ENCODE data around the gene HBEGF.

HBEGF gene

DNA sequence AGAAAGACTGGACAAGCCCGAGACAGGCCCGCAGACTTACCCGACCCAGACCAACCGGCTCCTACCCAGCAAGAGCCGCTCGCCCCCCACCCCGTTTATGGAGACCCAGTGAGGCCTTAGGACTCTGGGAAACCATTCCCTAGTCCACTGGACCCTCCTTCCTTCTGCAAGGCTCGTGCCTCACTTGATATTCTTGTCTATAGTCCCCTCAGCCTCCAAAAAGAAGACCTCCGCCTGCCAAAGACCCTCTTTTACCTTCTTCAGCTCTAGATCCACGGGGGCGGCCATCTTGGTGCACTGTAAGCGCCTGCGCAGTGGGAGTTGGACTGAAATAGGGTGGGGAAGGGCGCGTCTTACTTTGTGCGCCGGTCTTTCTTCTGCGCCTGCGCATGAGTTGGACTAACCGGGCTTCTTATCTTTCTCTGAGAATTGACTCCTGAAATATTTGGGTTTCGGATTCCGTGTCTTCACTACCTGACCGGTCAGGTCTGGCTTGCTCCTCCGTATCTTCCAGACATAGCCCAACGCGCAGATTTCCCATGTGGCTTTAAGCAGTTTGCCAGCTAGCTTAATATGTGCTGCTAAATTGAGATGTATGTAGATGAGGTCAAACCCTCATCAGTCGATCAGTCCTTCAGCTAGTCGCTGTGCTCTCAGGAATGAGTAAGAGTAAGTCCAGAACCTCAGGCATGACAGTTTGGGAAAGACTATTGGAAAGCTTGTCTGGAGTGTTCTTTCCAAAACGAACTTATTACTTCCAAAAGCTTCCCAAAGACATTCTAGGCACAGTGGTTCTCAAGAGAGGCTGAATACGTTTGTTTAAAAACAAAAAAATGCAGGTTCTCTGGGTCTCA is 43.4 kb downstream of the HBEGF start, which contains the start of gene PFDN1:
Gene PFDN1 (minus strand): TSS at position 316 of the 854 bp plus-strand sequence. CDS start 28 bp downstream, at position 288.
- Histone ChIP-seq H3K27me3 (ENCODE audit: control insufficient read depth in 1 of 2, insufficient read depth in 2 of 2, low read length in 2 of 2) (no peaks in the 10 kb centered on the region), H3K9ac (ENCODE audit: low read length in 2 of 2) (peak within 1 kb of the TSS; percentile 83 to 97), H3K4me1 (ENCODE audit: control insufficient read depth, insufficient read depth, low read length) (no peaks in the 10 kb centered on the region), H3K36me3 (ENCODE audit: control insufficient read depth in 2 of 2, insufficient read depth in 2 of 2, low read length in 2 of 2) (no peaks in the 10 kb centered on the region), H3K27ac (ENCODE audit: low read length) (peak within 1 kb of the TSS; percentile 79), H3K4me3 (ENCODE audit: low read length in 2 of 2) (peak within 1 kb of the TSS; percentile 83 to 98), H3K9me3 (ENCODE audit: control insufficient read depth in 2 of 2, low read length in 2 of 2) (no peaks in the 10 kb centered on the region)

DNA sequence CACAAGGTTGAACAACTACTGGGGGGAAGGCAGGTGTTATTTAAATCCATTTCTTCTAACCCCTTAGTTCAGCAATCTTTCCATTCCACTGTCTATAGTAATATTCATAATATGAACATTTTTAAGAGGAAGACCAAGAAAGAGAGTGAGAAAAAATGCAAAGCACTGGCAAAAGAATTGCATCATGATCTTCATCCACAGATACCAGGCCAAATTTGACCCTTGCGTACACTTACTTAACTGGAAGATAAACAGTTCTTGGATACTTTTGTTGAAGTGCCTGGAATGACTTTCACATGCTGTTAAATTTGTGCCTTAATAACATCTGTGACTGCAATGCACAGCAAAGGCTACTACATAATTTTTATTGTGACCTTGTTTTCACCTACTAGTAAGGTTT is 45.3 kb downstream of the HBEGF start:
- no peaks in the 10 kb centered on the region for H3K4me1 ChIP-seq (ENCODE audit: control insufficient read depth, insufficient read depth, low read length)
- no peak overlapping the region for H3K4me3 ChIP-seq (ENCODE audit: low read length in 2 of 2)

DNA sequence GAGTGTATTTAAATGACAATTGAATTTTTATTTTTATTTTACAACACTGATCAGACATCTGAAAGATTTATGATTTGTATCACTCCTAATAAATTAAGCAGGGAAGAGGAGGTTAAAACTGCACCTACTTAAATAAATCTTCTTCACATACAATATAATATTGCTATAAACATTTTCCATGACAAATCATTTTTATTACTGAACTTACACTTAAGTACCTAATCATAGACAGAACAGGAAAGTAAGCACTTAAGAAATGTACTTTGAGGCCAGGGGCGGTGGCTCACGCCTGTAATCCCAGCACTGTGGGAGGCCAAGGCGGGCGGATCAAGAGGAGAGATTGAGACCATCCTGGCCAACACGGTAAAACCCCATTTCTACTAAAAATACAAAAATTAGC is 47.3 kb downstream of the HBEGF start:
- Histone ChIP-seq H3K36me3 (ENCODE audit: control insufficient read depth in 2 of 2, insufficient read depth in 2 of 2, low read length in 2 of 2) (no peaks in the 10 kb centered on the region), H3K4me3 (ENCODE audit: low read length in 2 of 2) (no peak overlapping the region), H3K9ac (ENCODE audit: low read length in 2 of 2) (no peak overlapping the region), H3K4me1 (ENCODE audit: control insufficient read depth, insufficient read depth, low read length) (no peaks in the 10 kb centered on the region), H3K9me3 (ENCODE audit: control insufficient read depth in 2 of 2, low read length in 2 of 2) (no peaks in the 10 kb centered on the region), H3K27ac (ENCODE audit: low read length) (no peak overlapping the region), H3K27me3 (ENCODE audit: control insufficient read depth in 1 of 2, insufficient read depth in 2 of 2, low read length in 2 of 2) (no peaks in the 10 kb centered on the region)

More for the DNA sequence above, 45.3 kb downstream of the HBEGF start:
- H3K27ac ChIP-seq (ENCODE audit: low read length), result no peak overlapping the region
- no peaks in the 10 kb centered on the region for H3K36me3 ChIP-seq (ENCODE audit: control insufficient read depth in 2 of 2, insufficient read depth in 2 of 2, low read length in 2 of 2)
- H3K9me3 ChIP-seq (ENCODE audit: control insufficient read depth in 2 of 2, low read length in 2 of 2), result no peaks in the 10 kb centered on the region
- no peaks in the 10 kb centered on the region for H3K27me3 ChIP-seq (ENCODE audit: control insufficient read depth in 1 of 2, insufficient read depth in 2 of 2, low read length in 2 of 2)
- H3K9ac ChIP-seq (ENCODE audit: low read length in 2 of 2), result no peak overlapping the region

GRCh38 chr5:140298183-140298601 is 48.2 kb downstream of the HBEGF start:
- Histone ChIP-seq H3K36me3 (ENCODE audit: control insufficient read depth in 2 of 2, insufficient read depth in 2 of 2, low read length in 2 of 2) (no peaks in the 10 kb centered on the region), H3K9ac (ENCODE audit: low read length in 2 of 2) (no peak overlapping the region), H3K9me3 (ENCODE audit: control insufficient read depth in 2 of 2, low read length in 2 of 2) (no peaks in the 10 kb centered on the region), H3K27ac (ENCODE audit: low read length) (no peak overlapping the region), H3K27me3 (ENCODE audit: control insufficient read depth in 1 of 2, insufficient read depth in 2 of 2, low read length in 2 of 2) (no peaks in the 10 kb centered on the region), H3K4me3 (ENCODE audit: low read length in 2 of 2) (no peak overlapping the region), H3K4me1 (ENCODE audit: control insufficient read depth, insufficient read depth, low read length) (peaks cover 1% of the 10 kb centered on the region)

DNA sequence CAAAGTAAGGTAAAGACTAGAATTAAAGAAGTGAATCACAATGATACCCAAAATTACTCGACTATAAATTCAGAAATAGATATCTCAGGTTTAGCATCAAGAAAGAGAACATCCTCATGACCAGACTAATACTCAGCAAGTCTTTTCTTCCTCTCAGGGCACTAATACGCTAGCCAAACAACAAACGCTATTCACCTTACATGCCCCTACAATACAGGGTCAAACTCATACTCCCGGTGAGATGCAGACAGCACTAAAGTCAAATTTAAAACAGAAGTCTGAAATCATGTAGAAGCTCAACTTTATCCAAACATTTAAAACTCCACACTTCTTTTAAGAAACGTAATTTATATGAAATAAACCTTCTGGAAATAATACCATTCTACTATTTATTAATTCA is 49.1 kb downstream of the HBEGF start:
- Histone ChIP-seq H3K36me3 (ENCODE audit: control insufficient read depth in 2 of 2, insufficient read depth in 2 of 2, low read length in 2 of 2) (no peaks in the 10 kb centered on the region), H3K9me3 (ENCODE audit: control insufficient read depth in 2 of 2, low read length in 2 of 2) (no peaks in the 10 kb centered on the region), H3K9ac (ENCODE audit: low read length in 2 of 2) (no peak overlapping the region), H3K27ac (ENCODE audit: low read length) (no peak overlapping the region), H3K27me3 (ENCODE audit: control insufficient read depth in 1 of 2, insufficient read depth in 2 of 2, low read length in 2 of 2) (no peaks in the 10 kb centered on the region), H3K4me1 (ENCODE audit: control insufficient read depth, insufficient read depth, low read length) (peaks cover 6% of the 10 kb centered on the region), H3K4me3 (ENCODE audit: low read length in 2 of 2) (no peak overlapping the region)

DNA sequence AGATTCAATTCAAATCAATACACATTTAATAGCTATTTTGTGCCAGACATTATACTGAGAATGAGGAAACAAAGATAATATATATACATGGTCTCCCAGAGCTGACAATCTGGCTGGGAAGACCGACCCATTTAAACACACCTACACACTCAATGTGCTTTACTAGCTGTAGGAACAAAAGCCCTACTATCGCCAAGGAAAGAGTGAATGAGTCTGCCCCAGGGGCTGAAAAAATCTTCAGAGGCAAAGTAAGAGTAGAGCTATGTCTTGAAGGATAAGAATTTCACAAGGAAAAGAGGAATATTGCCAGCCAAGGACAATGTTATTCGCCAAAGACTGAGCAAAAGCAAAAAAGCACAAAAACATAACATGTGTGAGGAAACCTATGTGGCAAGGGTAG is 50.1 kb downstream of the HBEGF start:
- no peak overlapping the region for H3K9ac ChIP-seq (ENCODE audit: low read length in 2 of 2)
- peaks cover 6% of the 10 kb centered on the region for H3K4me1 ChIP-seq (ENCODE audit: control insufficient read depth, insufficient read depth, low read length)
- H3K4me3 ChIP-seq (ENCODE audit: low read length in 2 of 2), result no peak overlapping the region
- H3K27me3 ChIP-seq (ENCODE audit: control insufficient read depth in 1 of 2, insufficient read depth in 2 of 2, low read length in 2 of 2), result no peaks in the 10 kb centered on the region
- H3K36me3 ChIP-seq (ENCODE audit: control insufficient read depth in 2 of 2, insufficient read depth in 2 of 2, low read length in 2 of 2), result no peaks in the 10 kb centered on the region
- H3K27ac ChIP-seq (ENCODE audit: low read length), result no peak overlapping the region
- H3K9me3 ChIP-seq (ENCODE audit: control insufficient read depth in 2 of 2, low read length in 2 of 2), result no peaks in the 10 kb centered on the region

DNA sequence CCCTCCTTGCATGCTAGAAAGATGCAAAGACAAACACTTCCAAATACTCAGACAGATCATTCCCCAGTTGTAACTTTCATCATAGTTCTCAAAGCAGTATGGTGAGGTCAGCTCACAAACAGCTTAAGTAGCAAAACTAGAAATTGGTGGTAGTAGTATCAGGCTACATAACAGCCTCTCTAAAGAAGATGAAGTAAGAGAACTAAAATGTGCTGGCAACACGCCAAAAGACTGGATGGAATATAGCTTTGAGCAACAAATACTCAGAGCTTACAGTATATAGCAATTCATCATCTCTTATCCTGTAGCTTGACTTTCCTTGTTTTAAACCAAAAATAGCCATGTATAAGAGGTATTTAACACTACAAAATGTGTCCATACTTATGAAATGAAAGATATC is 51.0 kb downstream of the HBEGF start:
- Histone ChIP-seq H3K4me1 (ENCODE audit: control insufficient read depth, insufficient read depth, low read length) (peaks cover 8% of the 10 kb centered on the region), H3K9ac (ENCODE audit: low read length in 2 of 2) (no peak overlapping the region), H3K27me3 (ENCODE audit: control insufficient read depth in 1 of 2, insufficient read depth in 2 of 2, low read length in 2 of 2) (no peaks in the 10 kb centered on the region), H3K9me3 (ENCODE audit: control insufficient read depth in 2 of 2, low read length in 2 of 2) (no peaks in the 10 kb centered on the region), H3K36me3 (ENCODE audit: control insufficient read depth in 2 of 2, insufficient read depth in 2 of 2, low read length in 2 of 2) (no peaks in the 10 kb centered on the region), H3K4me3 (ENCODE audit: low read length in 2 of 2) (no peak overlapping the region), H3K27ac (ENCODE audit: low read length) (no peak overlapping the region)

DNA sequence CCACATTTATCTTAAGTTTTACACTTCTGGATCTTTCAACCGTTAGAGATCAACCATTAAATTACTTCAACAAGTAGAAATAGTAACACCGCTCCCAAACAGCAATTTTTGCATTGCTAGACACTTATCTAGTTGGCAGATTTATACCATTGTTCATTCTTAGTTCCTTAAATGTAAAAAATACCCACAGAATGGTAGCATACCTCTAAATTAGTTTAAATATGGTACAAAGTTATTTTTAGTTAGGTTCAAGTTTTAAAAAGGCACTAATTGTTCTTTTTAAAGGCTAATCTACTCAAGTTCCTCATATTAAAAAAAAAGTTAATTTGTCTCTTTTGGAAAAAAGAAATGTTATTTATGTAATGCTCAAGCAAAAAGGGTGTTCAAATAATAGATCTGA is 51.6 kb downstream of the HBEGF start:
- no peaks in the 10 kb centered on the region for H3K27me3 ChIP-seq (ENCODE audit: control insufficient read depth in 1 of 2, insufficient read depth in 2 of 2, low read length in 2 of 2)
- H3K4me1 ChIP-seq (ENCODE audit: control insufficient read depth, insufficient read depth, low read length), result peaks cover 8% of the 10 kb centered on the region
- H3K4me3 ChIP-seq (ENCODE audit: low read length in 2 of 2), result no peak overlapping the region
- no peak overlapping the region for H3K9ac ChIP-seq (ENCODE audit: low read length in 2 of 2)
- H3K9me3 ChIP-seq (ENCODE audit: control insufficient read depth in 2 of 2, low read length in 2 of 2), result no peaks in the 10 kb centered on the region
- no peak overlapping the region for H3K27ac ChIP-seq (ENCODE audit: low read length)
- H3K36me3 ChIP-seq (ENCODE audit: control insufficient read depth in 2 of 2, insufficient read depth in 2 of 2, low read length in 2 of 2), result no peaks in the 10 kb centered on the region

- Histone ChIP-seq H3K36me3 (ENCODE audit: control insufficient read depth in 2 of 2, insufficient read depth in 2 of 2, low read length in 2 of 2) (no peaks in the 10 kb centered on the region), H3K4me3 (ENCODE audit: low read length in 2 of 2) (no peak overlapping the region), H3K4me1 (ENCODE audit: control insufficient read depth, insufficient read depth, low read length) (peaks cover 8% of the 10 kb centered on the region), H3K27me3 (ENCODE audit: control insufficient read depth in 1 of 2, insufficient read depth in 2 of 2, low read length in 2 of 2) (no peaks in the 10 kb centered on the region), H3K9me3 (ENCODE audit: control insufficient read depth in 2 of 2, low read length in 2 of 2) (no peaks in the 10 kb centered on the region), H3K9ac (ENCODE audit: low read length in 2 of 2) (no peak overlapping the region), H3K27ac (ENCODE audit: low read length) (no peak overlapping the region)
These were observed 52.6 kb downstream of the HBEGF start for GRCh38 chr5:140293849-140294100.

- H3K4me1 ChIP-seq (ENCODE audit: control insufficient read depth, insufficient read depth, low read length), result peaks cover 8% of the 10 kb centered on the region
- H3K36me3 ChIP-seq (ENCODE audit: control insufficient read depth in 2 of 2, insufficient read depth in 2 of 2, low read length in 2 of 2), result no peaks in the 10 kb centered on the region
- no peak overlapping the region for H3K9ac ChIP-seq (ENCODE audit: low read length in 2 of 2)
- no peak overlapping the region for H3K27ac ChIP-seq (ENCODE audit: low read length)
- H3K9me3 ChIP-seq (ENCODE audit: control insufficient read depth in 2 of 2, low read length in 2 of 2), result no peaks in the 10 kb centered on the region
- H3K4me3 ChIP-seq (ENCODE audit: low read length in 2 of 2), result peak overlapping the region in 1 of 2 donors; percentile 8
- H3K27me3 ChIP-seq (ENCODE audit: control insufficient read depth in 1 of 2, insufficient read depth in 2 of 2, low read length in 2 of 2), result no peaks in the 10 kb centered on the region
These were observed 53.1 kb downstream of the HBEGF start for GRCh38 chr5:140293091-140293848.
